Jurkat, Clone E6-1 (cell line): Measurements from ENCODE around the gene GRM1.

ENCODE experiments used
- DNase-seq: peaks from one replicate; pipeline ENCODE4 v3.0.0-alpha.2; 2011; ENCODE audit warnings: low read depth, low spot score
- H3K4me3 ChIP-seq: 2 replicates; pipeline ENCODE4 v1.5.1; 2011; ENCODE audit warnings: mild to moderate bottlenecking, low read length, control low read depth, moderate library complexity

GRM1 gene

DNA sequence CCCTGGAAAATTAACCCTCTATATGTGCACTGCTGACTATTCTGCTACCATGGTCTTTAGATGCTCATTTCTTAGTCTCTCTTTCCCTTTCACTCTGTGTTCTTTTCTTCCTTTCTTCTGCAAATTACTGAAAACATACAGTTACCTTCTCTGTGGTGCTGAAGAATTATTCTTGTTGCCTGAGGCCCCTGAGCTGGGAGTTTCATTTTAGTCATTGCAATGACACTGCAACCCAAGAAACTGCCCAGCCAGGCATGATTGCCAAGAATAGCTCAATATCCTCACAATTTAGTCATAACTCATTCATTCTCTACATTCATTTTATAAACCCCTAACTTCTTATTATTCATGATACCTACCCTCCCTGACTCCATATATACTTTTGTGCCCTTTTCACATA, 269.0 kb downstream of the GRM1 start:
- no peak for DNase-seq
- no peak overlapping the region for H3K4me3 ChIP-seq

DNA sequence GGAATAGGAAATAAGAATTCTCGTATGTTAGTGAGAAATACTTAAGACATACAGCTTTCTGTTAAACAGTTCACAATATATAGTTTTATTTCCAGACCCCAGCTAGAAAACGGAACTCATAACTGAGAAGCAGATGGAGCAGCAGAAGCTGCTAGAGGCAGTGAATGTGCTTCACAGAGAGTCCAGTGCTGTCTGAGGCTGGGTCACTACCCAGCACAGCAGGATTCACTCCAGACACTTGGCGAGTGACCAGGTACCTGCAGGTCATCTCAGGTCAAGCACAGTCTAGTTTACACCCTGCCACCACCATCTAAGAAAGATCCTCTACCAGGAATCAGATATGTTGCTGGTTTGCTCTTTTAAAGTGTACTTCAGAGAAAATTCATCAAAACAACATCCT, 271.7 kb downstream of the GRM1 start:
- no peak overlapping the region for H3K4me3 ChIP-seq
- no peak for DNase-seq

DNA sequence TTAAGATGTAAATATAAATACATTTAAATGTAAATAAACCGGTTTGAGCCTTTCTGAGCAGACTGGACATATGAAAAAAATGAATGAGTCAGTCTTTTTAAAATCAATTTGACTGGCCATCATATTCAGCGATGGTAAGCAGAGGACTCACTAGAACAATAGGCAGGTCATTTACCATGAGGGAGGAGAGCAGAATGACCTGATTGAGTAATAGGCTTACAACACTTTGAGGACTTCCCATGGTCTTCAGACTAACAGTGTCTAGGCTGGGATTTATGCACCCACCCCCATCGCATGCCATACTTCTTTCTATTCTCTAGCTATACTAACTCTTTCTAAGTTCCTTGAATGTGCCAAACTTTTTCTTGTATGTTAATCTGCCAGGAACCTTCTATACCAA, 272.9 kb downstream of the GRM1 start:
- no peak overlapping the region for H3K4me3 ChIP-seq
- no peak for DNase-seq

DNA sequence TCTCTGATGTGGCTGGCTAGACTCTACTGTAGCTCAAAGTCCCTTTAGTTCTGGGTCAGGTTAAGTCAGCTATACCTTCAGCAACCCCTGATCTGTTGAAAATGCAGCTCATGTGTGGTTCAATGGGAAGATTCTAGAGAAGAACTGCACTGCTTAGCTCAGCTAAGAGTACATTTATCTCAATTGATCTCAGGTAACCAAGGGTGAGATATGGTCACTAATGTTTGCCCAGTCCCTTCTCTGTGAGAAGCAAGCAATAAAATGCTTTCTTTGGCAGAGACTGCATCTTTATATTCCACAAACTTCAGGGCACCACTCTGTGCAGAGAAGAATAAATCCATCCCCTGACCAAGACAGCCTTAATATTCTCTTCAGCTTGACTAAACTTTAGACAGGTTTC, 274.1 kb downstream of the GRM1 start:
- no peak for DNase-seq
- no peak overlapping the region for H3K4me3 ChIP-seq

DNA sequence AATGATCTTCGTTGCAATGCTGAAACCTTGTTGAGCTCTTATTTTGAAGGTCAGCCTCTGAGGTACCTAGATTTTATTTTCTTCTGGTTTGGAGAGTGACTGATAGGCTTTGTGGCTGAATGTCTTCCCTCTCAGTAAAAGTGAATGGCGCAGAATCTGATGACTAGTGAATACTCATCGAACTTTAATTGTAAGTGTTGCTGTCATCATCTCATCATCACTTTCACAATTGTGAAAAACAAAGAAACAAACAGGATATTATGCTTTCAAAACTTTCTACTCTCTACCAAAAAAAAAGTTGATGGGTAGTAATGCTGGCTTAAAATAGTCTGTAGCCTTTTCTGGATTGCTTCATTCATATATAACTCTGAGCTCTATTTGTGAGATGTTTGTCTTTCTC, 275.3 kb downstream of the GRM1 start:
- no peak overlapping the region for H3K4me3 ChIP-seq
- no peak for DNase-seq

DNA sequence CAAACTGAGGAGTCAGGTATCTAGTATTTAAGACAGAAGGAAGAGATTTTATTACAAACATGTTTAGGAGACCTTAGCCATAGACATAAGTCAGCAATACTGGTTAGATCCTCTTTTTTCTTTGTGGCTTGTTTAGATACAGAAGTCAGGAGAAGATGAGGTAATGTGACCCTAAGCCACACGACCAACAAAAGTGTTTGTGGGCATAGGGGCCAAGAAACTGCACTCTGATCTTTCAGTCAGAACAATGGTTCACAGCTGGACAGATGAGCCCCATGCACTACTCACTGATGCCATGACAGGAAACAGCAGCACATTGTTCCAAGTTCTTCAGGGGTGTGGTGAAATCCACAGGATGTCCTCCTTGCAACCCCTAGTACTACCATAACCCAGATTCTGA, 276.2 kb downstream of the GRM1 start:
- no peak for DNase-seq
- H3K4me3 ChIP-seq = no peak overlapping the region

DNA sequence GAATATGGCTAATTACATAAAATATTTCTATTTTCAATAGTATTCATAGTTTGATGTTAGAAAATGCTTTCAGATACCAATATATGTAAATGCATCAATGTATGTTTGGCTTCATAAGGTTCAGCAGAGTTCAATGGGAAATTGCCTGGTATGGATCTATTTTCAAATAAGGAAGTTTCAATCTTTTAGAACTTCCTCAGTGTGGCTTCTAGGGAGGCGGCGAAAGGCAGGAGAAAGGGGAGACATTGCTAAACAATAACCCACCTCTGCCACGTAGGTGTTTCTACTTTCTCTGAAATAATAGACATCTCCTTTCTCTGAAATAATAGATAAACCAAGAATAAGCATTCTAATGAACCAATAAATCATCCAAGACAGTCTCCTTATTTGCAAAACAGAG, 277.1 kb downstream of the GRM1 start:
- no peak for DNase-seq
- no peak overlapping the region for H3K4me3 ChIP-seq

DNA sequence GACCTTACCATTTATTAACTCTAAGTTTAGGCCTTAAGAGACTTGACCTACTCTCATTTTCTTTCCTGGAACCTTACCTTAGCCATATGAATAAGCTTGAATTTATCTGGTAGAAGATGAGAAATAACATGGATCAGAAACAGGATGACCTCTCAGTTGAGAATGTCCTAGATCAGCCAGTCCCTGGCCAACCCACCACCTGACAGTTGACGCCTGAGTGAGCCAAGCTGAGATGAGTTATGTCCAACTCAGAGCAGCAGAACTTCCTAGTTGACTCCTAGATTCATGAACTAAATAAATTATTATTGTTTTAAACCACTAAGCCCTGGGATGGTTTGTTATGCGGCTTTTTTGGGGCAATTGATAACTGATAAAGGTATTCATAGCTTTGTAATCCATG, 281.8 kb downstream of the GRM1 start:
- H3K4me3 ChIP-seq = no peak overlapping the region
- DNase-seq = no peak

DNA sequence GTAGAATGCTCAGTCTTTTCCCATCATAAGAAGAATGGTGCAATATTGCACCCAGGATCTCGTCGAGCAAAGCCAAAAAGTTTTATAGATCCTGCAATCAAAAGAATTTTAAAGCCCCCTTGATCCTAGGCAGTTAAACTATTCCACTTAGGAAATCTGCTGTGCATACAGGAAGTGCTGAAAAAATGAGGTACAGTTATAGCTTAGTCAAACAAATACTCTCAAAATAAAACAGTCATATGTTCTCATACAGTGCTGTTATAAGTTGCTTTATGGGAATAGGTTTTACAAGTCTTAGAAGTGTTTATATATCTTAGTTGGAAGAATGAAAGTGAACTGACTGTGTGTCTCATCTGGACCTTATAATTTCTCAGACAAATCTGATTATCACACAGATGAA, 282.2 kb downstream of the GRM1 start:
- no peak overlapping the region for H3K4me3 ChIP-seq
- no peak for DNase-seq

DNA sequence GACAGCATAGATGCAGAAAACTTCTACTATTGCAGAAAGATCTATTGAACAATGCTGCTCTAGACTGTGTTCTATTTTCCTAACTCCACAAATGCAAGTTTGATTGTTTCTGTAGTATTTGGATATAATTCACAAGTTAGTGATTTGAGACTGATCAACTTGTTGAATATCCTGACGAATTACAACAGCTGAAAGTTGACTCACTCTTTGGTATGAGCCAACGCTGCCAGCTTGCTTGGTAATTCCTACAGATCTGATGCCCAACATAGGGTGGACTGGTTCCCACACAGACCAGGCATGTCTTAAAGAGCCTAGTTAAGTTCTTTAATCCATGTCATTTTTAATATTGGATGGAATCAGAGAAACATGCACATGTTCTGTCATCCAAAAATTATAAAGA, 283.7 kb downstream of the GRM1 start:
- no peak for DNase-seq
- no peak overlapping the region for H3K4me3 ChIP-seq

DNA sequence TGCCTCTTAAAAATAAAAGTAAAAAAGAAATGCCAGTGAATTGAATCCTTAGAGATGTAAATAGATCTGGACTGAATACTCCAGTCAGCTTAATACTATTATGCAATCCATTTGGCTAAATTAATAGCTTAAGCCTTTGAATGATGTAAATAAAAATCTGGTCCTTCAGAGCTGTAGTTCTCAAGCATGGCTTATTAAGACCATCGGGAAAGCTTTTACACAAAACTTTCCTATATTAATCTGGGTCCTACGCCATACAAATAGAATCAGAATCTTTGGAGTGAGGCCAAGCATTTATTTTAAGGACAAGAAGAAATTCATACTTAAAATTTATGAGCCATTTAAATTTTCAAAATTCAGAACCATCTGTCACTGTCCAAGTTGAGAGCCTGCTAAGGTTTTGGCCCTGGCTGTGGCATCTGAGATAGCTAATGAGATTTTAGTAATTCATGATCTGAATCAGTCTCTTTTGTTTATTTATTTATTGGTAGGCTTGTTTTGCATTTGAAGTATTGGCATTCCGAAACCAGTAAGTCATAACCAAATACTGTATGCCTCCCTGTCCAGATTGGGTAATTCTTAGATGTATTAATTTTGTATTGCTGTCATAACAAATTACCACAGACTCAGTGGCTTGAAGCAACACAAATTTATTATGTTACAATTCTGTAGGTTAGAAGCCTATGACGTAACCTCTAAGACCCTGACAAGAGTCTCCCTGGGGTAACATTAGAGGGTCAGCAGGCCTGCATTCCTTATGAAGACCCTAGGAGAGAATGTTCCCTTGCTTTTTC, 286.7 kb downstream of the GRM1 start:
- DNase-seq = no peak
- H3K4me3 ChIP-seq = no peak overlapping the region

DNA sequence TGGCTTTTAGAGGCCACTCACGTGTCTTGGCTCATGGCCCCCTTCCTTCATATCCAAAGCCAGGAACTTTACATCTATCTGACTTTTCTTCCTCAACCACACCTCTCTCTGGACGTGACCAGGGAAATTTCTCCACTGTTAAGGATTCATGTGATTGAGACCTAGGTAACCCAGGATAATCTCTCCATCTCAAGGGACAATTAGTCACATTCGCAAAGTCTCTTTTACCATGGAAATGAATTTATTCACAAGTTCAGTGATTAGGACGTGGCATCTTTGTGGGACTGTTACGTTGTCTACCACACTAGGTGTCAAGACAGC, 287.3 kb downstream of the GRM1 start:
- no peak overlapping the region for H3K4me3 ChIP-seq
- DNase-seq = no peak

DNA sequence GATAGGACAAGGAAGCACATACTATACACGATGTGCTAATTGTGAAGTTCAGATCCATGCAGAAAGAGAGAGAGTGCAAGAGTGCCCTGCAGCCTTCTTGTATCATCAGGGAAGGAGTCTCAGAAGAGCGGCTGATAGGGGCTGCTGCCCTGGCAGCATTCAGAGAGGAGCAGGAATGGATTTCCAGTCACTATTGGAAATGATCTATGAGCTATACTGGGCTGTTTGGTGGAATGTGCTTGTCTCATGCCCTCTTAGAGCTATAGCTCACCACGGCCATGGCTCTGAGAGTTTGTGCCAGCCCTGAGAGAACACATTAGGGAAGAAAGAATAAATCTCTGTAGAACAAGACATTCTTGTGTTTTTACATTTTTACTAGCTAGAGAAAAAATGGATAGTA, 302.2 kb downstream of the GRM1 start:
- H3K4me3 ChIP-seq = no peak overlapping the region
- DNase-seq = no peak

DNA sequence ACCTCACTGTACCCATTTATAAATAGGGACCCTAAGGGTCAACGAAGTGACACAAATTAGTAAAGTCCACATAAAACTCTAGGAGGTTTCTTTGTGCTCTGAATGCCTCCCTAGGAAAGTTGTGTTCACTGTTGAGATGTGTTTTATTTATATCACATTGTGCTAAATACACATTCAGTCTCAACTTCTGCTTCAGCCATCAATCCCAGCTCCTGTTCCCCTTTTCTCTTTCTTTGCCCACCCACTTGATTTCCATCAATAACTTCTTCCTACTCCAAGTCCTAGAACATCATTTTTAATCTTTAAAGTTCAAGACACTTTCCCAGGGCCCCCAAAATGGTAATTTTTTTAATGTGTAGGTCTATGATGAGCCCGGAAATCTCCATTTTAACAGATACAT, 306.5 kb downstream of the GRM1 start:
- no peak for DNase-seq
- no peak overlapping the region for H3K4me3 ChIP-seq

DNA sequence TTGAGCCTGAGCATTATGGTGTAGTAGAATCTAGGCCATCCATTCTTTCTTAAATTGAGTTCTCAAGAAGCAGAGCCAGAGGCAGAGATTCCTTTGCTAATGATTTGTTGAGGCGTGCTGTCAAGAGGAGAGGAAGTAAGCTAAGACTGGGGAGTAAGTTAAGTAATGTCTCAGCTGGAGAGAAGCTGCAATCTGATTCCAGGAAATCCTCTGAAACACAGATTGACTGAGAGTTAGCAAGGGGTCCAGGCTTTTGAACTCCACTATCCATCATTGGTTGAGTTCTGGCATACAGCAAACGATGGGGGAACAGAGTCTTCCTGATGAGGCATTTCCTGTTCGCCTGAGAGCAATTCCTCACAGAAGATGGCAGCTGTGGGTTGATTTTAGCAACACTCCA, 307.3 kb downstream of the GRM1 start:
- no peak overlapping the region for H3K4me3 ChIP-seq
- no peak for DNase-seq

DNA sequence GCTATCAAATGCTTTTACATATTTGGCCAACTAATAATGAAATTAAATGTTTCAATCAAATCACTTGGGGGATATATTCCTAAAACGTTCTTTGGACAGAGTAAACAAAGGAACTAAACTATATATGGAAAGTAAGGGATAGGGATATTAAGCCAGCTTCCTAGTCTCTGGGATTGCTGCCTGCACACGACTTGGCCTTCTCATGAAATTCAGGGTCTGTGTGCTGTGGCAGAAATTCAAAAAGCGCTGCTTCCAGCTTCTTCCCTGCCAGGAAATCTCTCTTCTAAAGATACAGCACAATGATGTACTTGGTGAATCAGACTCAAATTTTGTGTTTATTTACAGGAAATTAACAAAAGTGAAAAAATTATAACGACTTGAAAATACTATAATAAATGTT, 308.5 kb downstream of the GRM1 start:
- no peak for DNase-seq
- H3K4me3 ChIP-seq = no peak overlapping the region

DNA sequence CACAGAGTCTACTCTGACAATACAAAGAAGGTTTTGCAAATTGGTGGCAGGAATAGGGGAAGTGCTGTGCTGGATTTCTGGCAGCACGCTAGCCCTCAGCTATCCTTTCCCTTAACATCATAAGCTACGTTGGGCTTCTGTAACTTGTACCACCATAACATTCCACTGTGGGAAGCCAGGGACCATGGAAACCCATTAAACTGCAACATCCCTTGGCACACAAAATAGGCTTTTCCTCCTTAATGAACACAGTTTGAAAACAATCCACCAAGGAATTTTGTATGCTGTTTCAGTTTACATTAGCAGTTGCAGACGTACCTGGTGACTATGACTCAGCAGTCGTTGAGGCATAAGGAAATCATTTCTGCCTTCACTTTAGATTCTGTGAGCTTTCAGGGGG, 310.9 kb downstream of the GRM1 start:
- H3K4me3 ChIP-seq = no peak overlapping the region
- no peak for DNase-seq

DNA sequence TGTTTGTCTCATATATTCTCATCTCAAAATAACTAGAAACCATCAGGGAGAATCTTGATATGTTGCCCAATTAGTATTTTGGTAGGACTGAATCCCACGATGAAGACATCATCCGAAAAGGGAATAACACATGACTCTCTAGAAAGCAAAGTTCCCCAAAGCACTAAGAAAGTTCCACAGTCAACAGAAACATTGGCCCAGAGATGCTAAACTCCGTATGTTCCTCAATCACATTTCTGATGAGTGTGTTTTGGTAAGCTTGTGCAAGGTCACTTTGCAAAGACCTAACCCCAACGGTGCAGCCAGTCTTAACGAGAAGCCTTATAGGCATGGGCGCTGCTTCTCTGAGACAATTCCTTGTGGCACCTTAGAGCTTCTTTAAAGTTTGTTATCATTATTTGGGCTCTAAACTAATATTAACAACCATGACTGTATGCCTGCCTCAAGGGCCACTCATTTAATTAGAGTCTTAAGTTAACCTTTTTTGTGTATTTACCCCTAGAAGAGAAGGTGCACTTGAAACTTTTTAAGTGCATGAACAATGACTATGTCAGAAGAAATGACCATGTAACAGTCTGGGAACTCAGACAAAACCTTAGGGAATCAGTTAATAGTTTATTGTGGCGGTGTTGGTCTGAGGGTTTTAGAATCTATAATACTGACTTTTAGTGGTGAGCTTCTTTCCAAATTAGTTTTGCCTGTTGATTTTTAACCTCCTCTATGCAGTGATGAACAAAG, 312.8 kb downstream of the GRM1 start:
- DNase-seq = no peak

DNA sequence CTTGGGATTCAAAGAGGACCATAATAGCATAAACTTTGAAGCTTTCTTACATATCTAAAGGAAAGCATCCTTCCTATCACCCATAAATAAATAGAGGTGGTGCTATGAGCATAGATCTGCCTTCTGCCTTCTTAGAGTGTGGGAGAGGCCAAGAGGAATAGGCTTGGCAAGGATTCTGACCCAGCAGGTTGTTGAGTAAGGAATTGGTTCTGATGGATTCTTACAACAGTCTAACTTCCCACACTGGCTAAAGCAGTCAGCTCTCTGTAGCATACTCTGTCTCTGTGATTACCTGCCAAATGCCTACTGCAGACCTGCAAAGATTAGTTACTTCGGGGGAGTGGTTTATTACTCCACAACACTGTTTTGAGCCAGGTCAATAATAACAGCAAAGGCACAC, 316.7 kb downstream of the GRM1 start:
- DNase-seq = no peak

More for the DNA sequence above, 312.8 kb downstream of the GRM1 start:
- no peak overlapping the region for H3K4me3 ChIP-seq

DNA sequence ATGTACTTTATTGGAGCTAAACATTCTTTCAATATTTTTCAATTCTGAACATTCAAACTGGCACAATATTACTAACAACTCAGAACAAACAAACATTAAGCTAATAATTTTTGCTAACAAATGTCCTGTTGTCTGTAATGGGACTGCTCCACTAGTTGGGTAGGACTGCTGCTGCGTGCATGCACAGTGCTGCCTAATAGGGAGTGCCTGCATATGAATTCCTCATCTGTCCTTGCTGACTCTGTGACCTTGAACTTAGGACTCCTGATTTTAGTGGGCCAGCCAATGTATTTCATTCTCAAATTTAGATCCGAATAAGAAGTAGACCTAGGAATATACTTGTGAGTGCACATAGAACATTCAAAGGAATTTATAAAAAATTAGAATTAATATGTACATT, 318.2 kb downstream of the GRM1 start:
- H3K4me3 ChIP-seq = no peak overlapping the region
- no peak for DNase-seq

More for the DNA sequence above, 316.7 kb downstream of the GRM1 start:
- no peak overlapping the region for H3K4me3 ChIP-seq

DNA sequence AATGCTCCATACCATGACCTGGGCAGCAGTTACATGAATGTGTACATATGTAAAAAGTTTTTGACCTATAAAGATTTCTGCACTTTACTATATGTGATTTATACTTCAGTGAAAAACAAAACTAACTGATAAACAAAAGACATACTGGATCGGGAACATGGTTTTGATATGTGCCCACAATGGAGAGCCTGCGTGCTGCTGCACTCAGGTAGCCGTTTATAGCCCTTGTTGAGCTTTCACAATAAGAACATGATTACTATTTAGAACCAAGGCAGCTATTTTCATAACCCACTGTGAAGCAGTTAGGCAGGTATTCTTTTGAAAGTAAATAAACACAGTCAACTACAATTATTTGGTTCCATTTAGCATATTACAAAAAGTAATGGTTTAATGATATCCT, 318.8 kb downstream of the GRM1 start:
- DNase-seq = no peak
- H3K4me3 ChIP-seq = no peak overlapping the region
